H1 (cell line): ENCODE data around the gene RAB22A.

Source experiments
- ASH2L ChIP-seq: fragments of 200-600, 300-600 bp; sonication (generic); IDR thresholded peaks from one replicate; pipeline ENCODE4 v1.7.1; 2017; ENCODE audit warnings: low read length
- BRCA1 ChIP-seq: IDR thresholded peaks from 2 replicates; pipeline ENCODE4 v1.6.1; 2012; ENCODE audit warnings: low read depth, low read length, improper control_type of control experiment
- EZH2 ChIP-seq: fragments of 200-600 bp; sonication (generic); IDR thresholded peaks from 2 replicates; pipeline ENCODE4 v1.7.1; 2012; ENCODE audit warnings: low read depth, mild to moderate bottlenecking, moderate library complexity, low read length, inconsistent platforms; ENCODE audit not compliant: severe bottlenecking
- FOSL1 ChIP-seq: IDR thresholded peaks from 2 replicates; pipeline ENCODE4 v1.6.1; 2011; ENCODE audit warnings: mild to moderate bottlenecking, low read depth, low read length, moderate library complexity; ENCODE audit not compliant: insufficient read depth
- HDAC2 ChIP-seq, 2 experiments: fragments of 300-600 bp in 1 of 2; sonication (generic) in 1 of 2; IDR thresholded peaks; 2 replicates each; pipeline ENCODE4 v1.6.1; 2011 to 2012; ENCODE audit warnings: low read depth in 2 of 2, low read length in 2 of 2, mild to moderate bottlenecking in 2 of 2, moderate library complexity in 2 of 2, borderline replicate concordance in 1 of 2, inconsistent platforms in 1 of 2
- PHF8 ChIP-seq: fragments of 200-600 bp; sonication (generic); conservative IDR thresholded peaks from 2 replicates; pipeline ENCODE4 v1.7.1; 2012; ENCODE audit warnings: low read depth, mild to moderate bottlenecking, inconsistent platforms, low read length, moderate library complexity
- SRF ChIP-seq: IDR thresholded peaks from 2 replicates; pipeline ENCODE4 v1.6.1; 2011; ENCODE audit warnings: mild to moderate bottlenecking, low read depth, low read length, moderate library complexity
- SUZ12 ChIP-seq: fragments of 200-600 bp; sonication (generic); IDR thresholded peaks from 2 replicates; pipeline ENCODE4 v1.6.1; 2012; ENCODE audit warnings: mild to moderate bottlenecking, inconsistent platforms, low read length, moderate library complexity, mixed read lengths
- TF ChIP-seq, protein P1 (sequence below): IDR thresholded peaks from 2 replicates; pipeline ENCODE4 v1.6.1; 2012; ENCODE audit warnings: low read length, inconsistent platforms
- TF ChIP-seq, protein P2 (sequence below), 3 experiments: IDR thresholded peaks; 1 replicate in 2 of 3; 2 replicates in 1 of 3; pipeline versions ENCODE4 v1.5.1 to v1.6.1; 2011; ENCODE audit warnings: low read length in 3 of 3, mild to moderate bottlenecking in 3 of 3, inconsistent platforms in 2 of 3, low read depth in 1 of 3, moderate library complexity in 1 of 3; ENCODE audit not compliant: insufficient read depth in 1 of 3; ENCODE audit errors: control extremely low read depth in 1 of 3

DNA sequence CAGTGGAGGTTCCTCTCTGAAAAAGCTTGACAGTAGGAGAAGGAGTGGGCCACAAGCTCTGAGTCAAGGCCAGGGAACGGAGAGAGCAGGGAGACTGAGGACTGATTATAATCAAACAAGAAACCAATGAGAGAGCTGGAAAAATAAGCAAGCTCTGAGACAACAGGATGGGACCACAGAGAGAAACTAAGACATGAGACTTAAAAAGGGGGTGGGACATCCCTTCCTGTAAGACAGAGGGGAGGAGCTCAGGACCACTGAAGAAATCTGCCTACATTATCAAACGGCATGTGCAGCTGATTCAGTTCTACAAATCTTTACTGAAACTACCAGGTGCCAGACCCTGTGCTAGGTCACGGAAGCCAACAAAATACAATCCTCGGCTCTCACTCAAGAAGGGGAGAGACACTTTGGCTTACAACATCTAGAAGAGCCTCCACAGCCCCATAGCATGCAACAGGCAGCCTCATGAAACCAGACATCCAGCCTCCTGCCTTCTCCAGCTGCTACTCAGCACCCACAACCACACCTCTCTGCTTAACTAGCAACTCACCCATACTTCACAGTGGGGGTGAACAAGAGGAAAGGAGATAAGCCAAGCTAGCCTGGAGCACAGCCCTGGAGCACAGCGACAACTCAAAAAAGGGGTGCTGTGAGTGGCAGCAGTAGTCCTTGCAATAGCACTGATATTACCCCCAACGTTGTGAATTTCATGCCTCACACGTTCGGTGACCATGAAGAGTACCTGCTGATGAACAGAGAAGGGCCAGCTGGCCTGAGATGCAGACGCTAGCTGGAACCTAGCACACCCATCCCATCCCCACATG is 41.9 kb upstream of the RAB22A start:
- TF ChIP-seq ASH2L: no peak
- no peak for TF ChIP-seq HDAC2 (IDR thresholded peaks at IDR 0.05; ENCODE audit: borderline replicate concordance in 1 of 2, low read depth in 2 of 2, low read length in 2 of 2)
- TF ChIP-seq, protein P1, sequence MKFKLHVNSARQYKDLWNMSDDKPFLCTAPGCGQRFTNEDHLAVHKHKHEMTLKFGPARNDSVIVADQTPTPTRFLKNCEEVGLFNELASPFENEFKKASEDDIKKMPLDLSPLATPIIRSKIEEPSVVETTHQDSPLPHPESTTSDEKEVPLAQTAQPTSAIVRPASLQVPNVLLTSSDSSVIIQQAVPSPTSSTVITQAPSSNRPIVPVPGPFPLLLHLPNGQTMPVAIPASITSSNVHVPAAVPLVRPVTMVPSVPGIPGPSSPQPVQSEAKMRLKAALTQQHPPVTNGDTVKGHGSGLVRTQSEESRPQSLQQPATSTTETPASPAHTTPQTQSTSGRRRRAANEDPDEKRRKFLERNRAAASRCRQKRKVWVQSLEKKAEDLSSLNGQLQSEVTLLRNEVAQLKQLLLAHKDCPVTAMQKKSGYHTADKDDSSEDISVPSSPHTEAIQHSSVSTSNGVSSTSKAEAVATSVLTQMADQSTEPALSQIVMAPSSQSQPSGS: no peak
- no peak for TF ChIP-seq SRF
- TF ChIP-seq EZH2: no peak
- TF ChIP-seq BRCA1: no peak
- TF ChIP-seq FOSL1: no peak
- no peak for TF ChIP-seq PHF8
- TF ChIP-seq, protein P2, sequence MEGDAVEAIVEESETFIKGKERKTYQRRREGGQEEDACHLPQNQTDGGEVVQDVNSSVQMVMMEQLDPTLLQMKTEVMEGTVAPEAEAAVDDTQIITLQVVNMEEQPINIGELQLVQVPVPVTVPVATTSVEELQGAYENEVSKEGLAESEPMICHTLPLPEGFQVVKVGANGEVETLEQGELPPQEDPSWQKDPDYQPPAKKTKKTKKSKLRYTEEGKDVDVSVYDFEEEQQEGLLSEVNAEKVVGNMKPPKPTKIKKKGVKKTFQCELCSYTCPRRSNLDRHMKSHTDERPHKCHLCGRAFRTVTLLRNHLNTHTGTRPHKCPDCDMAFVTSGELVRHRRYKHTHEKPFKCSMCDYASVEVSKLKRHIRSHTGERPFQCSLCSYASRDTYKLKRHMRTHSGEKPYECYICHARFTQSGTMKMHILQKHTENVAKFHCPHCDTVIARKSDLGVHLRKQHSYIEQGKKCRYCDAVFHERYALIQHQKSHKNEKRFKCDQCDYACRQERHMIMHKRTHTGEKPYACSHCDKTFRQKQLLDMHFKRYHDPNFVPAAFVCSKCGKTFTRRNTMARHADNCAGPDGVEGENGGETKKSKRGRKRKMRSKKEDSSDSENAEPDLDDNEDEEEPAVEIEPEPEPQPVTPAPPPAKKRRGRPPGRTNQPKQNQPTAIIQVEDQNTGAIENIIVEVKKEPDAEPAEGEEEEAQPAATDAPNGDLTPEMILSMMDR (IDR thresholded peaks at IDR 0.05; ENCODE audit: control extremely low read depth in 1 of 3, insufficient read depth in 1 of 3, low read depth in 1 of 3, low read length in 3 of 3): no peak
- no peak for TF ChIP-seq SUZ12
